HepG2 (cell line): ENCODE results near the gene PRKAR2B. TPM values are rescaled to one million over a fixed set of nuclear protein-coding genes. Genes with fewer than 3 reads are reported as not detected.

Experiments
- ATAC-seq: fragments of 200-7000 bp; cut with Tn5 transposase; 3 replicates; pipeline ENCODE4 v1.9.1; 2020; ENCODE audit warnings: mild to moderate bottlenecking, moderate library complexity
- BruUV-seq: library from RNA; stranded (reverse); fragments of 400-500 nt; replicated peaks from 2 replicates; lab custom pipeline; 2021; lab: Mats Ljungman, UMichigan
- CTCF ChIA-PET: fragments of 300-600 bp; formaldehyde crosslinking; extraction: SDS; loops from one replicate; lab custom pipeline; 2021; ENCODE audit warnings: low total read pairs, inconsistent platforms, low intra/inter-chr PET ratio; lab: Yijun Ruan, JAX
- POLR2A ChIA-PET: fragments of 350-600 bp; sonication (Branson Sonifier 250); formaldehyde crosslinking; loops from one replicate; lab custom pipeline; 2020; ENCODE audit warnings: antibody characterized with exemption, inconsistent platforms; lab: Yijun Ruan, JAX
- DNase-seq: peaks from one replicate; pipeline ENCODE4 v3.0.0-alpha.2; 2015; ENCODE audit warnings: low spot score
- FAIRE-seq: peaks from 3 replicates; lab custom pipeline; 2011; peaks lifted over from hg19 to GRCh38; lab: Jason Lieb, UNC
- H2AFZ ChIP-seq: one replicate; pipeline ENCODE4 v1.6.1; 2011; ENCODE audit warnings: low read length, inconsistent platforms
- H3K27ac ChIP-seq: fragments of 300-600 bp; 3 replicates; pipeline ENCODE4 v1.8.0; 2011; ENCODE audit warnings: mixed run types, mild to moderate bottlenecking, mixed read lengths, low read length, inconsistent platforms; ENCODE audit not compliant: insufficient read depth; ENCODE audit errors: extremely low read length
- H3K27me3 ChIP-seq, 2 experiments: fragments of 200-600 bp in 1 of 2; 2 replicates in 1 of 2; 3 replicates in 1 of 2; pipeline versions ENCODE4 v1.6.0 to v1.8.0; 2011; ENCODE audit warnings: low read length in 2 of 2, mild to moderate bottlenecking in 2 of 2, moderate library complexity in 2 of 2, inconsistent platforms in 1 of 2; ENCODE audit not compliant: insufficient read depth in 2 of 2, control insufficient read depth in 1 of 2
- H3K36me3 ChIP-seq, 2 experiments: fragments of 200-600 bp in 1 of 2; replicated peaks in 1 of 2; 2 replicates in 1 of 2; 3 replicates in 1 of 2; pipeline versions ENCODE4 v1.5.1 to v1.8.0; 2011; ENCODE audit warnings: low read length in 2 of 2, inconsistent platforms in 1 of 2; ENCODE audit not compliant: insufficient read depth in 2 of 2, control insufficient read depth in 1 of 2
- H3K4me1 ChIP-seq: 2 replicates; pipeline ENCODE4 v1.5.1; 2012; ENCODE audit warnings: low read length, inconsistent platforms; ENCODE audit not compliant: insufficient read depth
- H3K4me2 ChIP-seq: 2 replicates; pipeline ENCODE4 v1.6.0; 2011; ENCODE audit warnings: low read depth, low read length, inconsistent platforms
- H3K4me3 ChIP-seq, 3 experiments: fragments of 200-600 bp in 1 of 3; sonication (generic), shearing (Covaris generic) in 1 of 3; replicated peaks in 1 of 3; 2 replicates each; pipeline ENCODE4 v1.5.1; 2011 to 2016; ENCODE audit warnings: low read length in 3 of 3, inconsistent platforms in 2 of 3, low read depth in 2 of 3, mild to moderate bottlenecking in 2 of 3, control low read depth in 1 of 3, mixed read lengths in 1 of 3; ENCODE audit not compliant: insufficient read depth in 1 of 3
- H3K79me2 ChIP-seq: one replicate; pipeline ENCODE4 v1.6.1; 2011; ENCODE audit warnings: low read length, inconsistent platforms; ENCODE audit not compliant: insufficient read depth
- H3K9ac ChIP-seq: 2 replicates; pipeline ENCODE4 v1.6.0; 2011; ENCODE audit warnings: mild to moderate bottlenecking, low read depth, low read length, inconsistent platforms; ENCODE audit not compliant: insufficient read depth
- H3K9me3 ChIP-seq: 2 replicates; pipeline ENCODE4 v1.5.1; 2012; ENCODE audit warnings: mild to moderate bottlenecking, low read length
- H4K20me1 ChIP-seq: 2 replicates; pipeline ENCODE4 v1.6.0; 2011; ENCODE audit warnings: inconsistent platforms, mild to moderate bottlenecking, low read length, moderate library complexity; ENCODE audit not compliant: insufficient read depth
- GMEB1 ChIP-seq: sonication (generic); formaldehyde crosslinking; IDR thresholded peaks from 2 replicates; pipeline ENCODE4 v1.5.1; 2020; ENCODE audit warnings: missing genetic modification reagents, mild to moderate bottlenecking, borderline replicate concordance
- MED13 ChIP-seq: sonication (generic); formaldehyde crosslinking; IDR thresholded peaks from 2 replicates; pipeline ENCODE4 v1.5.0; 2020; ENCODE audit warnings: missing genetic modification reagents
- MNT ChIP-seq: fragments of 450-650 bp; IDR thresholded peaks from 2 replicates; pipeline ENCODE4 v1.6.1; 2016
- NFIB ChIP-seq: sonication (generic); formaldehyde crosslinking; IDR thresholded peaks from 2 replicates; pipeline ENCODE4 v1.9.0; 2021; ENCODE audit warnings: missing genetic modification reagents, mild to moderate bottlenecking, borderline replicate concordance
- NR3C1 ChIP-seq: sonication (generic); formaldehyde crosslinking; IDR thresholded peaks from 2 replicates; pipeline ENCODE4 v1.4.0; 2020; ENCODE audit warnings: missing genetic modification reagents
- YY1 ChIP-seq: IDR thresholded peaks from 2 replicates; pipeline ENCODE4 v1.6.1; 2011; ENCODE audit warnings: low read length, low read depth, moderate library complexity, mild to moderate bottlenecking; ENCODE audit not compliant: insufficient read depth, insufficient replicate concordance
- ZBTB39 ChIP-seq: sonication (generic); formaldehyde crosslinking; IDR thresholded peaks from 2 replicates; pipeline ENCODE4 v1.5.0; 2020; ENCODE audit warnings: missing genetic modification reagents
- ZNF431 ChIP-seq: sonication (generic); formaldehyde crosslinking; IDR thresholded peaks from 2 replicates; pipeline ENCODE4 v1.9.0; 2022; ENCODE audit warnings: missing genetic modification reagents, low read depth, mild to moderate bottlenecking, borderline replicate concordance
- WGBS: methylation state at CpG from one replicate; pipeline ENCODE4 v1.1.6; 2017; ENCODE audit warnings: low lambda C conversion rate; 5-methylcytosine and 5-hydroxymethylcytosine counted together
- in situ Hi-C: cut with HindIII; loops from 2 replicates; pipeline ENCODE4 v1.10.0; 2017; ENCODE audit warnings: low pct_unique_long_range_greater_than_20kb; ENCODE audit not compliant: extremely low pct_ligation_motif_present
- intact Hi-C: fragments of 100-400 bp; cut with micrococcal nuclease; formaldehyde crosslinking; loops from one replicate; pipeline ENCODE4 v1.10.0; 2022; ENCODE audit not compliant: unreplicated experiment
- polyA plus RNA-seq, 8 experiments: library from polyadenylated mRNA; depleted of rRNA in 3 of 8; stranded (reverse) in 7 of 8; unstranded in 1 of 8; fragments of >200 nt; fragmentation: Illumina TruSeq in 4 of 8; extraction: Trizol in 4 of 8; gene quantifications; 2 replicates each; pipeline versions ENCODE4 v1.2.1 to v1.2.3, GENCODE V29; 2011 to 2016; ENCODE audit warnings: low read depth in 4 of 8, missing spikeins in 1 of 8, mixed read lengths in 1 of 8; ENCODE audit not compliant: insufficient read depth in 1 of 8
- total RNA-seq, 5 experiments: library from RNA; depleted of rRNA; stranded (reverse); fragments of >200 nt; fragmentation: Illumina TruSeq; extraction: Trizol; gene quantifications; 2 replicates each; pipeline ENCODE4 v1.2.3, GENCODE V29; 2016; ENCODE audit warnings: low read depth in 1 of 5
- TF ChIP-seq, protein P1 (sequence below): sonication (generic); formaldehyde crosslinking; IDR thresholded peaks from 2 replicates; pipeline ENCODE4 v1.4.0; 2020; ENCODE audit warnings: mild to moderate bottlenecking, low read depth, missing genetic modification reagents

The PRKAR2B gene
- total and polyA plus RNA-seq, 2 of the 13 experiments (the other 11 are each of a cell fraction or from before 2014, with no cell fraction given) = not detected

DNA sequence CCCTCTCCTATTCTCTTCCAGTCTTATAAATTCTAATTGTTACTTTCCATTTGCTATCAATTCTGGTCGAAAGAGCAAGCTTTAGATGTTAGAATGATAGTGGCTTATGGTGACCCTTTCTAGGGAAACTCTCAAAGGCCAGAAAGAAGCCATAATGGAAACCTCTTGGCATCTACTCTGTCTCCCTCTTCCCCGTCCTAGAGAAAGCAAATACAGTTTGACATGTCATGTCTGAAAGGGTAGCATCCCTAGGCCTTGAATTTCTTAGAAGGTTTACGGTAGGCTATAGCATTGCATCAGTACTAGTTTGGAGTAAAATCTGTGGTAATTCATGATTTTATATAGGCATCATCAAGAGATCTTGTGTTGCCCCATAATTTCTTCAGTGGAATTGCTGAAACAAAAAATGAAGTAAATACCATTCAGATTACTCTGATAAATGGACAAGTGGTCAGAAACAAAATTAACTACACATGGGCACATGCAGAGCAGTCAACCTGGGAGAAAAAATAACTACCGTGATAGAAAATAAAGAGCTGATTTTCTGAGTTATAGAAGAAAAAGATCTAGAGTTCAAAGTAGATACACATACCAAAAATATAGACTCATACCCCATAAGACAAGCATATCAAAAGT lies 4.4 kb downstream of the PRKAR2B start (continued):
- TF ChIP-seq NR3C1 = no peak
- TF ChIP-seq MNT = no peak

DNA sequence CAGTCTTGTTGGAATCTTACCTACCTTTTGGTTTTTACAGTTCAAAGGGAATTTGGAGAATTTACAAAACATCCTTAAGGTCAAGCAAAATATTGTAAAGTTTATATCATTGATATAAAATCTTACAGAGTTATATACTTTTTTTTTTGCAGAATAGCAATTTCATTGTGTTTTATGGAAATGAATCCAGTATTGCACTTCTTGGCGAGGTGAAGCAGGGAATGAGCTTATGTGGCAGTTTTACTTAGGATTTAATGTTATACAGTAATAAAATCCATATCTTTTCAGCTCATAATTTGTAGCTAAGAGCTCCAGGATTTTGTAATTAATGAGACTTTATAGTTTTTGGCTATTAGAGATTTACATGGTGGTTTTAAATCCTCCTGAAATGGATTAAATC lies 5.0 kb downstream of the PRKAR2B start:
- POLR2A ChIA-PET = no interaction called here
- CTCF ChIA-PET = no interaction called here
- no TSS peak for BruUV-seq
- Histone ChIP-seq H3K79me2 (no peaks in the 10 kb centered on the region), H3K4me3 (no peak overlapping the region), H3K9ac (no peak overlapping the region), H3K36me3 (no peaks in the 10 kb centered on the region), H3K27ac (no peak overlapping the region), H3K4me2 (no peak overlapping the region), H3K27me3 (peaks cover 3 to 29% of the 10 kb centered on the region in 2 experiments; a peak in 4 of 5 replicates), H3K9me3 (no peaks in the 10 kb centered on the region), H4K20me1 (no peaks in the 10 kb centered on the region), H2AFZ (no peak overlapping the region), H3K4me1 (peaks cover 5% of the 10 kb centered on the region)
- WGBS = 0% methylated on average over 1 of the region's 1 CpG
- no peak for DNase-seq
- intact Hi-C loops (no loop called here), in situ Hi-C loops (no loop called here)
- no peak for FAIRE-seq
- TF ChIP-seq ZBTB39 (CRISPR knock-in tag) (no peak), YY1 (no peak), MED13 (no peak), GMEB1 (CRISPR knock-in tag) (no peak), NFIB (CRISPR knock-in tag) (no peak), ZNF431 (CRISPR knock-in tag) (no peak)
- TF ChIP-seq, protein P1, sequence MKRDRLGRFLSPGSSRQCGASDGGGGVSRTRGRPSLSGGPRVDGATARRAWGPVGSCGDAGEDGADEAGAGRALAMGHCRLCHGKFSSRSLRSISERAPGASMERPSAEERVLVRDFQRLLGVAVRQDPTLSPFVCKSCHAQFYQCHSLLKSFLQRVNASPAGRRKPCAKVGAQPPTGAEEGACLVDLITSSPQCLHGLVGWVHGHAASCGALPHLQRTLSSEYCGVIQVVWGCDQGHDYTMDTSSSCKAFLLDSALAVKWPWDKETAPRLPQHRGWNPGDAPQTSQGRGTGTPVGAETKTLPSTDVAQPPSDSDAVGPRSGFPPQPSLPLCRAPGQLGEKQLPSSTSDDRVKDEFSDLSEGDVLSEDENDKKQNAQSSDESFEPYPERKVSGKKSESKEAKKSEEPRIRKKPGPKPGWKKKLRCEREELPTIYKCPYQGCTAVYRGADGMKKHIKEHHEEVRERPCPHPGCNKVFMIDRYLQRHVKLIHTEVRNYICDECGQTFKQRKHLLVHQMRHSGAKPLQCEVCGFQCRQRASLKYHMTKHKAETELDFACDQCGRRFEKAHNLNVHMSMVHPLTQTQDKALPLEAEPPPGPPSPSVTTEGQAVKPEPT = no peak
- no peak for ATAC-seq
